HG02678 (cell line): ENCODE data around the gene COA1.
"Not testable (repeated sequence)": the region's sequence is repeated elsewhere in the genome, so short reads cannot be mapped to it uniquely, and the experiment has no call there.

Experiments
- ATAC-seq: cut with Tn5 transposase; IDR thresholded peaks from one replicate; pipeline ENCODE4 v1.9.1; 2021; ENCODE audit warnings: mild to moderate bottlenecking, moderate library complexity; ENCODE audit not compliant: unreplicated experiment

COA1 gene

GRCh38 chr7:43729214-43729923, at the start of gene COA1:
Gene COA1 (minus strand): TSS chr7:43729523. CDS start chr7:43648614, 80,909 bp downstream.
- peak; percentile 84 for ATAC-seq

- not testable (repeated sequence) for ATAC-seq
Observed at GRCh38 chr7:43778293-43779044, 49.1 kb upstream of the COA1 start.

- not testable (repeated sequence) for ATAC-seq
Observed at GRCh38 chr7:43775255-43775654, 45.9 kb upstream of the COA1 start.

- not testable (repeated sequence) for ATAC-seq
Observed at GRCh38 chr7:43773268-43773667, 43.9 kb upstream of the COA1 start.

- ATAC-seq = no peak
Observed at GRCh38 chr7:43771573-43771972, 42.2 kb upstream of the COA1 start.

GRCh38 chr7:43771128-43771527, 41.8 kb upstream of the COA1 start:
- no peak for ATAC-seq

- no peak for ATAC-seq
Observed at GRCh38 chr7:43769791-43770465, 40.6 kb upstream of the COA1 start.

- no peak for ATAC-seq
Observed at GRCh38 chr7:43769281-43769680, 40.0 kb upstream of the COA1 start.

GRCh38 chr7:43768887-43769272, 39.6 kb upstream of the COA1 start:
- ATAC-seq = no peak

- ATAC-seq = no peak
Observed at GRCh38 chr7:43768201-43768886, 39.0 kb upstream of the COA1 start.

- no peak for ATAC-seq
Observed at GRCh38 chr7:43767311-43767710, 38.0 kb upstream of the COA1 start.

- ATAC-seq = no peak
Observed at GRCh38 chr7:43766564-43766963, 37.2 kb upstream of the COA1 start.

- ATAC-seq = no peak
Observed at GRCh38 chr7:43764807-43765491, 35.6 kb upstream of the COA1 start.

GRCh38 chr7:43764039-43764761, 34.9 kb upstream of the COA1 start:
- ATAC-seq = peak; percentile 61

- ATAC-seq = no peak
Observed at GRCh38 chr7:43763183-43763582, 33.9 kb upstream of the COA1 start.

GRCh38 chr7:43761938-43762692, 32.8 kb upstream of the COA1 start:
- no peak for ATAC-seq

GRCh38 chr7:43761382-43761781, 32.1 kb upstream of the COA1 start:
- ATAC-seq = no peak

- no peak for ATAC-seq
Observed at GRCh38 chr7:43760861-43761260, 31.5 kb upstream of the COA1 start.
